ELR (cell line): Measurements from ENCODE around the gene GSTO1.

ENCODE experiments used
- DNase-seq: peaks from one replicate; pipeline ENCODE4 v3.0.0-alpha.2; 2015; ENCODE audit warnings: low read depth

The GSTO1 gene

DNA sequence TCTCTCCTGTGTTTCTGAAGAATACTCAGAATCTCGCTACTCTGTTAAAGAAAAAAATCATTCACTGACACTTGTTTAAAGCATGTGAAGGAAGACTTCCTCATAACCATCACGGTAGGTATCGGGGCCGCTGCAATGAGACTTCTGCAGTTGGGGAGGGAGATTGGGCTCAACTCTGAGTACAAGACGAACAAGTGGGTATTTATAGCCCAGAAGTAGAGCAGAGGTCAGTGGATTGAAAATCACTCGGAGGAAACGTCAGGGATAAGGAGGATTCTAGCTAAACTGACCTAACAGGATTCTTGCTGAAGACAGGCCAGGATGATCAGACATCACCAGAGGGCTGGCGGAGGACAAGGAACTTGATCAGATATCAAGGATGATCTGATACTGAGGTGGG is 50.2 kb downstream of the GSTO1 start:
- DNase-seq: no peak

DNA sequence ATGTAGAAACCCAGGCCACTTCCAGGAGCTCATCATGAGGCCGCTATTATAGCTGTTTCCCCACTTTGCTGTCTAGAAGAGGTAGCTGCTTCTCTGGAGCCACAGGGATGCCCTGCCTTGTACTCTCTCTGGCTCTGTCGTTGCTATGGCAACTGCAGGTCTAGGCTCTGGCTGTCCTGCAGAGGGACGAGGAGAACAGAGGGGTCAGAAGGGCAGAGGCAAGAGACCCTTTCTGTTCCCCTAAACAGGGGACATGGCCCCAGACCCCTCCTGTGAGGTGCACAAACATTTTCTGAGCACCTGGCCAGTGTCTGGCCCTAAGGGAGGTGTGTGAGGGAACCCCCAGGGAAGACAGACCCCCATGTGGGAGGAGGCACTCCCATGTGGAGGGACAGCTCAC is 52.2 kb downstream of the GSTO1 start:
- no peak for DNase-seq

DNA sequence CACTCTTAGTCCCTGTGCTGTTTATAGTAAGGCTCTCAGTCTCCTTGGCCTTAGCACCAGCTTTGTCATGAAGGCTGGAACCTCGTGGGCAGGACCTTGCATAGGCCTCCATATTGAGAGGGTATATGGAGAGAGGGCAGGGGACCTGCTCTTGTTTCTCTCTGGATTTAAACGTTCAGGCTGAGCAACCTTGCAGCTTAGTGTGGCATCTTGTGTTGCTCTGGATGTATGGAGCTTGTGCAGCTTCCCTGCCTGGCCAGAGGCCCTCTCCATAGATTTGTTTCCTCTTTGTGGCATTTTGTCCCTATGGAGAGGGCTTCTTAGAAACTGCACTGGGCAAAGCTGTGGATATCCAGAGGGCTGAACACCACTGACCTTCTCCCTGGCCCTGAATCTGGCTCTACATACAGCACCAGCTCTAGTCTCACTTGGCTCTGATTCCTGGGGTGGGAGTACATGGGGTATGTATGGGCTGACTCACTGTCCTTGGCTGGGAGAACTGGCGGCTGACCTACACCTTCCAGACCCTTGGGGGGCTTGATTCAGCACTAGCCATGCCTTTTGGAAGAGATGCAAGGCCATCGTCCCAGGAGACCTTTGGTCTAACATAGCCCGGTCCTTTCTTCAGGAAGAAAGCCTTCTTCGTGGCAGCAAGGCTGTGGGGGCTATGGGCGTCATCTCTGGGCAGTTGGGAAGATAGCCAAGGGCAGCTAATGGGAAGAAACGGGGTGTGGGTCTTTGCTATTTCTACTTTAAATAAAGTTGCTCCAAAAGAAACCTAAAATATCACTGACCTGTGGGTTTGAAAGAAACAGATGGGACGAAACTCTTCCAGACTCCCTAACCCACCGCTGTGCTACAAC is 53.1 kb downstream of the GSTO1 start:
- DNase-seq: no peak

DNA sequence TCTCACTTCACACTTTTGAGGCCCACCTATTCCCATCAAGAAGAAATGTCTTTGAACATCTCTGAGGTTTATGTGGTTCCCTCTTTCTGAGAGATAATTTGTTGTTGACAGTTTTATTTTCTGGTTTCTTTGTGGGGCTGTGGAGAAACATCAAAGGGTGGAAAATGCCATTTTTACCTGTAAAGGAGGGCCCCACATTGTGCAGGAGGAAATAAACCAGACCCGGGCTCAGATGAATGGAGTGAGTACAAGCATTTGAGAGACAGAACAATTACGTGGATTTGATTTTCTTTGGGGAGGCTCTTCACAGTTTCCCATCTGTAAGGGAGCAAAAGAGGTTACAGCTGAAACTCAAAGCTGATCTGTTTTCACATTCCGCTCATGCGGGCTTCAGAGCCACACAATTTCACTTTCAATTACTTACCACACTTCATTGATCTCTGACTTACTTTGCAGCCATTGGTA is 53.8 kb downstream of the GSTO1 start:
- no peak for DNase-seq

DNA sequence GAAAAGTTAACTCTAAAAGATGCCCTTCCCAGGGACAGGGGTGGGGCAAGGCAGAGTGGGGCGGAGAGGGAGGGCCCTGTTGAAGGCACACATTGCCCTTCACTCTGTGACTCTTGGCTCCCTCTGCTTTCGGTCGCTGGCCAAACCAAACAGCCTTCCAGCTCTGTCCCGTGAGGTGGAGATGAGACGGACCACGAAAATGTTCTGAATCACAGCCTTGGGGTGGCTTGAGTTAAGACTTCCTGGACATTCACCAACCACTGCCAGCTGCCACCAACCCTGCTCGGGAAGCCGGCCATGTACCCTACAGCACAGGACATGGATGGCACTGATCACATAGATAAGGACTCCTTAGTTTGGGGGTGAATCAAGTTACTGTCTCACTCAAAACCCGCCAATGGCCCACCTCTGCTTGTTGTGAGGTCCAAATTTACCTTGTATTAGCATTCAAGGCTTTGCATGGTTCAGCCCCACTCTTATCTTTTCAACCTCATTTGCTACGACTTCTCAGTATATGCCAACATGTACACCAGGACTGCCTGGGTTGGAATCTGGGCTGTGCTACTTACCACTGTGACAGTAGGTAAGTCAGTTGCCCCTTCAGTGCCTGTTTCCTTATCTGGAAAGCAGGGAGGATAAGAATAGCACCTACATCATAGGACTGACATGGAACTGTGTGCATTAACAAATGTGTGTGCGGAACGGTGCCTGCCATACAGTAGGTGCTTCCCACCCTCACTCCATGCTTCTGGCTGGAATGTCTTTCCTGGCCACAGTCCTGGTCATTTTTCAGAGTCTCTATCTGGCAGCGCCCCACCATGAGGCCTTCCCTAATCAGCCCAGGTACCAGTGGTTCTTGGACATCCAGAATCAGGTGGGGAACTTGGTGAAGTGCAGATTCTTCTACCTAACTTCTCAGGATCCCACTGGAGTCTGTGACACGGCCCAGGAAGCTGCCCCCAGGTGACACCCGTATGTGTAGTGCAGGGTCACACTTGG is 55.6 kb downstream of the GSTO1 start:
- DNase-seq: peak; percentile 87

DNA sequence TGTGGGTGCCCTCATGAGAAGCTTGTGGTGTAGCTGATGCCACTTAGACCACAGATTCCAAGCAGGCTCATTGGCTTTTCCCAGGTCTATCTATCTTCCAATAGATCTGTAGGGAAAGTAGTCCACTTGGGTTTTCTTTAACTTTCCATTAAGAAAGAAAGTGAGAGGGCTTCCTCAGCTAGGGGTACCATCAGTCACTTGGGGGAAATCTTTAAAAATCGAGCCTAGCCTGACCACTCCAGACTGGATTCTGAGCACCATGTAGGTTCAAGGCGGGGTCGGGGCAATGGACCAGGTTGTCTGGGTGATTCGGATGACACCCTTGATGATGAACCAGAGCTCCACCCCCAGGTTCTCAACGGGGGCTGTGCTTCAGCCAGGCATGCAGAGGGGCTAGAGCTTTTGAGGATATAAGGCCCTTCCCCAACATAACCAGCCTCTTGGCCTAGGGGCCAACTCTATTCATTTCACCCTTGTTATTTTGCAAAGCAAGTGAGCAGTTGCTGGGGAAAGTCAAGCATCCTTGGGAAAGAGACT is 56.6 kb downstream of the GSTO1 start:
- no peak for DNase-seq

DNA sequence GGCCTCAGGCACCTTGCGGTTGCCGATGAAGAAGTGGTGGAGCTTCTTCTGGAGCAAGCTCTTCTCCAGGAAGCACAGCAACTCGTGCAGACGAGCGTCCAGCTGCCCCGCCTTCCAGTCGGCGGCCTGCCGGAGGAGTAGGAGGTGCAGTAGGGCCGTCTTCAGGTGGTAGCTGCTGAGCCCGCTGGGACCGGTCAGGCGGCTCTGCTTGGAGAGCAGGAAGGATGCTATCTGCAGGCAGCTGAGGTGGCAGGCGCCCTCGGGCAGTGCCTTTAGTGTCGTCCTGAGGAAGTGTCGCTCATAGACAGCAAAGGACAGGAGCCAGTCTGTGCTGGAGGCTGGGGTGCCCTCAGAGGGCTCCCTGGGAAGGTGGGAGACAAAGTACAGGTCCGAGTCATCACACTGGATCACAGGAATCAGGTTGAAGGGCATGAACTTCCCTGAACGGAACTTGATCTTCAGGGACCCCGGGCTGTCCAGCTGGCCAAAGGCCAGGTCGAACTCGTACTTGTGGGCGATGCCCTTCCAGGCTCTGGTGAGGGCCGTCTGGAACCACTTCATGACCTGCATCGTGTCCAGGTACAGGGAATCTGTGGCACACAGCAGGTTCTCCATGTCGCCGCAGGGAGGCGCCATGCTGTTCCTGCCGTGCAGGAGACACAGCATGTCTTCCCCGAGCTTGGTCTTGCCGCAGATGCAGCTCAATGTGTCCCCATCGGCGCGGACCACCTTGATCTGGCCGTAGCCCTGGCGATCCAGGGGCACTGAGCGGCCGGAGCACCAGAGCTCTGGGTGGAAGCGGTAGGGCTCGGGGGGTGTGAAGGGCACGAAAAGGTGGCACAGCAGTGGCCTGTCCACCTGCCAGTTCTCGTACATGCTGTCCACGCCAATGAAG is 60.1 kb downstream of the GSTO1 start:
- DNase-seq: no peak

DNA sequence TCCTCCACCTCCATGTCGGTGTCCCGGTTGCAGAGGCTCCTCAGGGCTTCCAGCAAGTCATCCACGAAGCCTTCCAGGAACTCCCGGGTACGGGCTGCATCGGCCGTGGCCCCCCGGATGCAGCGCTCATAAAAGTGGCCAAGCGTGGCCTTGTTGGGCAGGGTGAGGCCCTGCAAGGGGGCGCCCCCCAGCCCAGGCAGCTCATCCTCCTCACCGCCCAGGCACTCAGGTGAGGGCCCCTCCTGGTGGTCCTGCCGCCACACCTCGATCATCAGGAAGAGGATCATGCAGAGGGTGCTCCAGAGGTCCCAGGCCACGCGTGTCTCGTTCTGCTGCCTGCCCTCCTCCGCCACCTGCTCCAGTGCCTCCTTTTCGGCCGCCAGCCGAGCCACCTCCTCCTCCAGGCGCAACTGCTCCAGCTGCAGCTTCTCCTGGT is 60.8 kb downstream of the GSTO1 start:
- no peak for DNase-seq

DNA sequence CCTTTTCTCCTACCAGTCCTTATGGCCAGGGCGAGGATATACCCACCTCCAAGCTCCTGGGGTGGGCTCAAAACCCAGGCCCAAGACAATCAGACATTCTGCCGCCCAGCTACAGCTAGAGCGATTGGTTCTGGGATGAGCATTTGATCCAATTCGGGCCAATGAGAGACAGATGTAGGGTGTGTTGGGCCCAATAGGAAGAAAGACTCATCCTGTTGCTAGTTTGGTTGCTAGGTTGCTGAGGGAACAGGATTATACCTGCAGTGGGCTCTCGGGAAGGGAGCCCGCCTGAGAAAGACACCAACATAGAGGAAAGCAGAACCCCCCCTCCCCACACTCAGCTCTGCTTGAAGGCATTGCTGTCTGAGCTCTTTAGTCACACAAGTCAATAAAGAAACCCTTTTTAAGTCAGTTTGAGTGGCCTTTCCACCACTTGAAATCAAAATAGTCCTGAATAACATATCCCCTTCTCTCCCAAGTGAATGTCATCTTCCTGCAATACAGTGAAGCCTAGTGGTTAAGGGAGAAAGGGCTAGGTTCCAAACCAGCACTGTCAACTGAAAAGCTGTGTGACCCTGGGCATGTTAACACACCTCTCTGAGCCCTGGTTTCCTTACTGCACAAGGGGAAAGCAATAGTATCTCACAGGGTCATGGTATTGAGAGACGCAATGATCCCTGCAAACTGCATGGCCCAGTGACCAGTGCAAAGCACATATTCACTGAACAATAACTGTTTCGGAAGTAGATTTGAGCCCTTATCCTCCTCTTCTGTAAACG is 61.8 kb downstream of the GSTO1 start:
- no peak for DNase-seq
